Ammon's horn (tissue), 1 donor: ENCODE data around the gene CEP57L1.
A peak's percentile ranks its signal among the peaks of the same experiment; 100 is the strongest.
"Not testable (repeated sequence)": the region's sequence is repeated elsewhere in the genome, so short reads cannot be mapped to it uniquely, and the experiment has no call there.

Source experiments
- DNase-seq: peaks from one replicate; pipeline ENCODE4 v3.0.0-alpha.2; 2016; ENCODE audit warnings: low spot score

Gene CEP57L1

DNA sequence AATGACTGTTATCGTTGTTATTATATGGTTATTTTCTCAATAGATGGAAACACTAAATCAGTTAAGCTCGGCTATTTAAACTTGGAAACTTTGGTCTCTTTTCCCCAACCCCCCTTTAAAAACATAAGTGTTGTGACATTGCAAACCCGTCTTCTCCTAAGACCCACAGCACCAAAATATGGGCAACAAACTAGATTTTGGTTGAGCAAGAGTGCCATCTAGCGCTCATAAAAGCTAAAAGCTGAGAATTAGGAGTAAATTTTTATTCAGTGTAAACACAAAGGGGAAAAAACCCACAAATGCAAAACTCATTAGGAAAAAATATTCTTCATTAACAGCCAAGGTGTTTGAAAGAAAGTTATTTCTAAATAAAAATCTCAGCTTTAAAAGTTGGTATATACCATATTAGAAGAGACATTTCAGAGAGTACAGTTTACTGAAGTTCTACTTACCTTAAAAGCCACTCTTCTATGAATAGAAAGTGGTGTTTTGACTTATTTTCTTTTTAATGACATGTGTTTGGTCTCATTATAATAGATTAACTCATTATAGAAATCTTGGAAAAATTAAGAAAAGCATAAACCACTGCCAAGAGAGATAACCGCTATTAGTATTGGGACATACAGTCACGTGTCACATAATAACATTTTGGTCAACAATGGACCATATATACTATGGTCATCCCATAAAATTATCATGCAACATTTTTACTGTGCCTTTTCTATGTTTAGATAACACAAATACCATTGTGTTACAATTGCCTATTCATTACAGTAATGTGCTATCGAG lies 21.8 kb upstream of the CEP57L1 start:
- DNase-seq: peak; percentile 86

GRCh38 chr6:109074133-109074415 lies 21.2 kb upstream of the CEP57L1 start:
- DNase-seq: no peak

GRCh38 chr6:109075934-109076333 lies 19.4 kb upstream of the CEP57L1 start:
- DNase-seq: no peak

DNA sequence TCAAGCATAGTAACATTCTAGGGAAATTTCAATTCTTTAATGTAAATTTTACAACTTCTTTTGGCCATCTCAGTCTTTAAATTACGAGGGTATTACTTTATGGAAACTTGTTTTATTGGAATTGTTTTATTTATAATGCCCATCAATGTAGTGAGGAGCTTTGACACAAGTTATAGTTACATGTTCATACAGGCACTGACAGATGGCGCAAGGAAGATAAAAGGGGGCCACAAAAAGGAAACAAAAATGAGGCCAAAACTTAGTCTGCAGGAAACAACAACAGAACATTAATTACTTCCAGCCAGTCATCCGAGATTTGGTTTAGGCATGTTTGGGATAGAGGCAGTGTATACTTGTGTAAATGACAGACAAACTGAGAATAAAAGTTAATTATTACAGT lies 18.9 kb upstream of the CEP57L1 start:
- DNase-seq: no peak

GRCh38 chr6:109079981-109080380 lies 15.3 kb upstream of the CEP57L1 start:
- DNase-seq: peak; percentile 84

- no peak for DNase-seq
These were observed 14.3 kb upstream of the CEP57L1 start for GRCh38 chr6:109081026-109081425.

- DNase-seq: no peak
These were observed 13.7 kb upstream of the CEP57L1 start for GRCh38 chr6:109081516-109082187.

- no peak for DNase-seq
These were observed 13.1 kb upstream of the CEP57L1 start for GRCh38 chr6:109082188-109082577.

DNA sequence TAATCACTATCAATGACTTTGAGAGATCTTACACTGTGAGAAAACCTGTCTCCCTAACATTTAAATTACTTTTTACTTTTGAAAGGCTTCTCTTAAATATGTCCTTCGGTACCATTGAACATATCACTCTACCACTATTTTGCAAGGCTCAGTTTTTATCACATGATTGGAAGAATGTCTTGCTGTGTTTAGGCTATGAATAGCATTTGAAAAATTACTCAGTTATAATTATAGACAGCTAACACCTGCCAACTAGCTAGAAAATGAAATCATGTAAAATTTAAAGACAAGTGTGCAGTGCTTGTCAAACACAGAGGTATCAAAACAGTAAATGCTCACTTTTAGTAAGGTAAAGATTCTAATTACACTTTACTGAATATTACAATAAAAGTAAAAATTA lies 11.7 kb upstream of the CEP57L1 start:
- DNase-seq: no peak

DNA sequence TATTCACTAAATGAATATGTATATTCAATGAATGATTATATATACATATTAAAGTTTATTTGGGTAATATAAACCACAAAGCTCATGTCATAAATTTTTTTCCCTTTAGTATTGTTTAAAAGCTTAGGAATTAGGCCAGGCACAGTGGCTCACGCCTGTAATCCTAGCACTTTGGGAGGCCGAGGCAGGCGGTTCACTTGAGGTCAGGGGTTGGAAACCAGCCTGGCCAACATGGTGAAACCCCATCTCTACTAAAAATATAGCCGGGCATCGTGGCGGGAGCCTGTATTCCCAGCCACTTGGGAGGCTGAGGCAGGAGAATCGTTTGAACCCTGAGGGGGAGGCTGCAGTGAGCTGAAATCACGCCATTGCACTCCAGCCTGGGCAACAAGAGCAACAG lies 11.2 kb upstream of the CEP57L1 start:
- DNase-seq: not testable (repeated sequence)

DNA sequence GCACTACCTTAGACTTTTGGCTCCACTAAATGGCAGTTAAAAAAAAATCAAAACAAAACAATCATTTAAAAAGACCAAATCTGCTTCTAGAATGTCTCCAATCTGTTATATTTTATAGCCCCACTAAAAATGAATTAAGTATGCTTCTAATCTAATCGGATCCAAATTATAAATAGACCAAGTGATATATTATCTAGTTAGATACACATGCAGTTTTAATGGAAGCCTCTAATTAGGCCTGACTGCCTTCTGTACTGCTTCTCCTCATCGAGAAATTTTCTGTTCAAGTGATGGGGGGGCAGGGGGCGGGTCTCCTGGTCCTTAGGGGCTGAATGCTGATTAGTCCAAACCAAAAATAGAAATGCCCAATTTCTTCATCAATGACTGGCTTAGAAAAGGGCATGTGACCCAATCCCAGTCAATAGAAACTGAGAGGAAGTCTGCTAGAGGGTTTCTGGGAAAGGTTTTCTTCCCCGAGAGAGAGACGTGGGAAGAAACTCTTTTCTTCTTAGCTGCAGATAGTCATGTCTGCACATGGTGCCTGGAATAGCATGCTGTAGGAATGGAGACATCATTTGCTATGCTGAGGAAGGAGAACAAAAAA lies 7.5 kb upstream of the CEP57L1 start:
- DNase-seq: no peak

GRCh38 chr6:109088995-109089394 lies 6.3 kb upstream of the CEP57L1 start:
- no peak for DNase-seq

- no peak for DNase-seq
These were observed 3.8 kb upstream of the CEP57L1 start for GRCh38 chr6:109091314-109092024.

GRCh38 chr6:109092074-109092473 lies 3.2 kb upstream of the CEP57L1 start:
- no peak for DNase-seq

DNA sequence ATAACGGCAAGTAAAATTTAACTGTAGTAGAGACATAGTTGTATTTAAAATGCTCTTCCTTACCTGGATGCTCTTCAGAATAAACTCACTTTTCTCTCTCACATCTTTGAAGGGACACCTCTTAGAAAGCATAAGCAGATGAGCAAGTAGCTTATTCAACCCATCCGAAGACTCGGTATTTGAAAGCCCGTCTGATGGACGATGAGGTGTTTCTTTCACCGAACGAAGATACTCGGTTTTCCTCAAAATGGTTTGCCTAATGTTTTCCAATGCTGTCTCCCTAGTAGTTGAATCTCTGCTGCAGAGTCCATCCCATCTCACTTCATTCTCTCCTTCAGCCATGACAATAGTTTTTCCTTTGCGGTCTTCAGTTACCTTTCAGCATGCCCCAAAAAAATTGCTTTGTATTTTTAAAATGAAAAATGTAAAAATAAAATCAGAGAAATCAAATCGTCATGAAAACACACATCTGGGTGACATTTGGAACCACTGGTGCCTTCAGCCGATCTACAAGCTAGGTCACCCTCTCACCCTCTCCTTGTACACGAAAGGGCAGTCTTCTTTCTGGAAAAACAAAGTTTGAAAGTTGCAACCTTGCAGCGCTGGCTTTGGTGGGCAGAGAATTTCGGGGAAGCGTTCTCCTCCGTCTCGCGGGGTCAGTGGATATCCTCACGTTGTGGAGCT lies 1.4 kb upstream of the CEP57L1 start:
- no peak for DNase-seq

DNA sequence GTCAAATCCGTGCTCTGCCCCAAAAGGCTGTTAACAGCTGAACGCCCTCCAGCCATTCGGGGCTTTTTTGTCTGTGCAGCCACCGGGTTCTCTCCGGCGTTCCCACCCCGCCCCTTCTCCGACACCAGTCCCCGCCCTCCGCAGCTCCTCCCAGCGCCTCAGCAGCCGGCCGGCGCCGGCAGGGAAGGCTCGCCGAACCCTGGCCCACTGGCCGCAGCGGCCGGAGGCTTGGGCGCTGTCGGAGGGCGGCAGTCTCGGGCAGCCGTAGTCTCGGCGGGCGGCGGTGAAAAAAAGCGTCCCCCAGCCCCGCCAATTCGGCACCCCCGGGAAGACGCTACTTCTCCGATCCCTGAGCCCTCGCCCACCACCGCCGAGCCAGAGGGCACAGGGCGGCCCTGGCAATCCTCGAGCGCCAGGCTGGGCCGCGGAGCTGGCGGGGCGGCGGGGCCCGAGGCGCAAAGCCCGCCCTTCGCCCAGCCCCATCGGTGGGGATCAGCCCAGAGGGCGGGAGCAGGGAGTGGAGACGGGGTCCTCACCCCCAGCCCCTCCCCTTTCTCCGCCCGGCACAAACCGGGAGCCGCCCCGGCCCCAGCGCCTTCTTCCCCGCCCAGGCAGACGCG lies 781 bp upstream of the CEP57L1 start, which contains the start of gene SESN1:
SESN1 (minus strand) TSS at position 431 of the 620 bp plus-strand sequence. CDS start 773 bp downstream, outside the sequence.
- DNase-seq: peak; percentile 91

DNA sequence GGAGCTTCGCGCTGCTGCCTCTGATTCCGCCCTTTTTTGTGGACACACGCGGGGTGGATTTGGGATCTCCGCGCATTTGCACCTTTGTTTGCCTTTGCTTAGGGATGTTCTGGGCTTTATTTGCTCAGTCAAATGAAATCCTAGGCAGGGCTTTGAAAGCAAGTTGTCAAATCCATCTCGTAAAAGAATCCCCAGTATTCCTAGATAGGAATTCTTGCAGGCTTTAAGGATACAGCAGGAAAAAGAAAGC lies 453 bp downstream of the CEP57L1 start:
- no peak for DNase-seq

GRCh38 chr6:109096208-109096607 lies 901 bp downstream of the CEP57L1 start:
- no peak for DNase-seq

DNA sequence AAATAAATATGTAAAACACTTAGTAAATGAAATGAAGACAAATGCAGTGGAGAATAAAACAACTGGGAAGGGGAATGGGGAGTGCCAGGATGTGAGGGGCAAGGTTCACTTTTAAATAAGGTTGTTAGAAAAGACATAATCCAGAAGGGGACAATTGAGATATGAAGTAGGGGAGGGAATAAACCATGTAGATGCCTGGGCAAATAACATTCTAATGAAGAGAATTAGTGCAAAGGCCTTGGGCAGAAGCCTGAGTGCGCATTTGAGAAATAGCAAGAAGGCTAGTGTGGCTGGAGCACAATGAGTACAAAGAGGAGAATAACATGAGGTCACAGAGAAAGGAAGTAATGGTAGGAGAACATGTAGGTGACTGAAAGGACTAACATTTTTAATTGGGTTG lies 2.4 kb downstream of the CEP57L1 start:
- DNase-seq: no peak

DNA sequence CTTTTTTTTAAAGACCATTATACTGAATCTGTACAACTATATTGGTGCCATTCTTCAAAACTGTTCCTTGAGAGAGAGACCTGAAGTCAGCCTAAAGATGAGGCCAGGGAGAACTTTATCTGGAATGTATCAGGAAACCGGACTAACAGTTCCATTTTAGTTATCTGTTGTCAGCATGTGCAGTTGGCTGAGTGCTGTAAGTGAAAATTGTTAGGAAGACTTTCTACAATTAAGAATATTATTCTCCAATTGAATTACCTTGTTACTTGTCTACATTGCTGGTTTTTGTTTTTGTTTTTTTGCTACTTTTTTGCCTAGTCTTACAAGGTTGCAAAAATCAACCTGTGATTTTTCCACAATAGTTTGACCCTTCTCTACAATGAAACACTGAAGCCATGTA lies 7.5 kb downstream of the CEP57L1 start:
- DNase-seq: no peak

GRCh38 chr6:109103942-109104341 lies 8.6 kb downstream of the CEP57L1 start:
- no peak for DNase-seq

DNA sequence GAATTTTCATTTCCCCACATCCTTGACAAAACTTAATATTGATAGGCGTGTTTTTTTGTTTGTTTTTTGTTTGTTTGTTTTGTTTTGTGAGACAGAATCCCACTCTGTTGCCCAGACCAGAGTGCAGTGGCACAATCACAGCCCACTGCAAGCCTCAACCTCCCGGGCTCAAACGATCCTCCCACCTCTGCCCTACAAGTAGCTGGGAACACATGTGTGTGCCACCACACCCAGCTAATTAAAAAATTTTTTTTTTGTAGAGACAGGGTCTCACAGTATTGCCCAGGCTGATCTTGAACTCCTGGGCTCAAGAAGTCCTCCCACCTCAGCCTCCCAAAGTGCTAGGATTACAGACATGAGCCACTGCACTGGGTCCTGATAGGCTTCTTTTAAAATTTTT lies 9.2 kb downstream of the CEP57L1 start:
- no peak for DNase-seq
